Peyer's patch (tissue), 4 donors: ENCODE results near the gene SMARCD3.

Experiments used
- CTCF ChIP-seq, 6 experiments: fragments of 450-650 bp in 4 of 6; fragments of 200-600 bp in 2 of 6; sonication (generic) in 1 of 6; IDR thresholded peaks; one replicate each; pipeline ENCODE4 v1.5.1; 2017 to 2019; ENCODE audit warnings: antibody characterized with exemption in 6 of 6, mild to moderate bottlenecking in 3 of 6, moderate library complexity in 1 of 6
- POLR2A ChIP-seq, 2 donors: fragments of 450-650 bp; IDR thresholded peaks; one replicate each; pipeline ENCODE4 v1.5.1; 2017; ENCODE audit warnings: antibody characterized with exemption in 2 of 2, mild to moderate bottlenecking in 2 of 2, moderate library complexity in 2 of 2

GRCh38 chr7:151279868-151280267 is 31.4 kb upstream of the SMARCD3 start:
- TF ChIP-seq CTCF (IDR thresholded peaks at IDR 0.05) (no peak), POLR2A (IDR thresholded peaks at IDR 0.05) (no peak)
